ENCODE results near the gene MTAP. TPM values are rescaled to one million over a fixed set of nuclear protein-coding genes. Genes with fewer than 3 reads are reported as not detected.

The MTAP gene
- total RNA-seq, 1 experiment from 2014 or later: 326 TPM

GRCh38 chr9:21804791-21805190 lies 2.4 kb downstream of the MTAP start:
- no peaks in the 10 kb centered on the region for H3K9me3 ChIP-seq (ENCODE audit: control insufficient read depth in 1 of 2, insufficient read depth in 1 of 2, low read depth in 1 of 2, low read length in 2 of 2)
- ChIA-PET RAD21 (ENCODE audit: low non-redundant PET in 1 of 2, low total read pairs in 2 of 2, uncharacterized antibody in 2 of 2, unreplicated experiment in 2 of 2) (no interaction called here), POLR2A (interaction anchor here (1.0 kb wide), 1 partner anchor 245 kb away, joined by 3 read pairs; no protein-coding TSS in a partner anchor), CTCF (no interaction called here)
- peaks cover 90% of the 10 kb centered on the region for H3K79me2 ChIP-seq (ENCODE audit: insufficient read depth, low read length)
- H3K4me2 ChIP-seq (ENCODE audit: low read length): peak overlapping the region; percentile 88
- H3K27me3 ChIP-seq (ENCODE audit: insufficient read depth, low read length): no peaks in the 10 kb centered on the region
- peak overlapping the region; percentile 57 to 95 for H3K4me3 ChIP-seq (replicated peaks in 1 of 2; ENCODE audit: low read depth in 1 of 2, low read length in 2 of 2)
- intact Hi-C loops (cut with micrococcal nuclease): no loop called here
- peak overlapping the region; percentile 96 for H3K9ac ChIP-seq (ENCODE audit: low read length)
- no peak for TF ChIP-seq SIN3A (IDR thresholded peaks at IDR 0.05; ENCODE audit: low read depth)
- no peak for TF ChIP-seq YY1 (IDR thresholded peaks at IDR 0.05; ENCODE audit: extremely low read depth, insufficient replicate concordance, low read depth, low read length)
- TF ChIP-seq POLR2AphosphoS5 (IDR thresholded peaks at IDR 0.05; ENCODE audit: low read depth, low read length): peak; percentile 12; the same call in 1 of the 2 replicates
- peaks cover 35 to 47% of the 10 kb centered on the region in 2 experiments; a peak in 3 of 4 replicates for H3K36me3 ChIP-seq (ENCODE audit: control insufficient read depth in 1 of 2, insufficient read depth in 2 of 2, low read length in 2 of 2)
- no TSS peak for BruUV-seq (replicated peaks)
- no peaks in the 10 kb centered on the region for H3K9me2 ChIP-seq (ENCODE audit: insufficient read depth)
- DNase-seq (ENCODE audit: low read depth, low spot score) (no peak), ATAC-seq (no peak)
- peaks cover 44 to 59% of the 10 kb centered on the region in 2 experiments for H3K4me1 ChIP-seq (ENCODE audit: control insufficient read depth in 1 of 2, insufficient read depth in 2 of 2, low read length in 2 of 2)
- peak overlapping the region; percentile 98 for H3K27ac ChIP-seq (ENCODE audit: low read depth, low read length)
- H2AFZ ChIP-seq (ENCODE audit: low read depth, low read length, poor library complexity, severe bottlenecking): no peak overlapping the region
- peaks cover 30% of the 10 kb centered on the region; the same call in 1 of the 2 replicates for H4K20me1 ChIP-seq (ENCODE audit: insufficient read depth)

DNA sequence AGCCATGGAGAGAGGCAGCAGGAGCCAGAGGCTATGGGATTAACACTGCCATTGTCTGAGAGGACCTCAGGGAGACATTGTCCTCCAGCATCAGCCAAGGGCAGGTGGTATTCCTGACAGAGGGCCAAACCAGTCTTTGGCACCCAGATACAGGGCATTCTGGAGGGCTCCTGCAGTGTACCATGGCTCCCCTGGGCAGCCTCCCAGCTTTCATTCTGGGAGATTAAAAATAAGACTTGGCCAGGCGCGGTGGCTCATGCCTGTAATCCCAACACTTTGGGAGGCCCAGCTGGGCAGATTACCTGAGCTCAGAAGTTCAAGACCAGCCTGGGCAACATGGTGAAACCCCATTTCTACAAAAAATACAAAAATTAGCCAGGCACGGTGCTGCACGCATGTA lies 4.2 kb downstream of the MTAP start:
- ATAC-seq: no peak
- Histone ChIP-seq H3K4me3 (replicated peaks in 1 of 2; ENCODE audit: low read depth in 1 of 2, low read length in 2 of 2) (no peak overlapping the region), H3K9me3 (ENCODE audit: control insufficient read depth in 1 of 2, insufficient read depth in 1 of 2, low read depth in 1 of 2, low read length in 2 of 2) (no peaks in the 10 kb centered on the region), H2AFZ (ENCODE audit: low read depth, low read length, poor library complexity, severe bottlenecking) (no peak overlapping the region), H3K27me3 (ENCODE audit: insufficient read depth, low read length) (no peaks in the 10 kb centered on the region), H3K9ac (ENCODE audit: low read length) (no peak overlapping the region), H3K79me2 (ENCODE audit: insufficient read depth, low read length) (peaks cover 100% of the 10 kb centered on the region), H3K4me1 (ENCODE audit: control insufficient read depth in 1 of 2, insufficient read depth in 2 of 2, low read length in 2 of 2) (peaks cover 31 to 57% of the 10 kb centered on the region in 2 experiments), H3K4me2 (ENCODE audit: low read length) (no peak overlapping the region), H3K36me3 (ENCODE audit: control insufficient read depth in 1 of 2, insufficient read depth in 2 of 2, low read length in 2 of 2) (peaks cover 47 to 66% of the 10 kb centered on the region in 2 experiments; a peak in 3 of 4 replicates), H3K9me2 (ENCODE audit: insufficient read depth) (no peaks in the 10 kb centered on the region), H4K20me1 (ENCODE audit: insufficient read depth) (peaks cover 35% of the 10 kb centered on the region; the same call in 1 of the 2 replicates), H3K27ac (ENCODE audit: low read depth, low read length) (peak overlapping the region; percentile 98)
- no TSS peak for BruUV-seq (replicated peaks)
- no peak for DNase-seq (ENCODE audit: low read depth, low spot score)
- ChIA-PET CTCF (no interaction called here), POLR2A (interaction anchor here (1.3 kb wide), 1 partner anchor 227 kb away, joined by 3 read pairs; no protein-coding TSS in a partner anchor), RAD21 (ENCODE audit: low non-redundant PET in 1 of 2, low total read pairs in 2 of 2, uncharacterized antibody in 2 of 2, unreplicated experiment in 2 of 2) (no interaction called here)
- TF ChIP-seq EZH2 (IDR thresholded peaks at IDR 0.05) (no peak), POLR2AphosphoS5 (IDR thresholded peaks at IDR 0.05; ENCODE audit: low read depth, low read length) (no peak; the same call in 1 of the 2 replicates), MAX (IDR thresholded peaks at IDR 0.05) (no peak), CBX3 (IDR thresholded peaks at IDR 0.05; ENCODE audit: low read depth) (no peak), REST (IDR thresholded peaks at IDR 0.05; ENCODE audit: low read depth) (no peak), RAD21 (IDR thresholded peaks at IDR 0.05; ENCODE audit: low read depth) (no peak), SIN3A (IDR thresholded peaks at IDR 0.05; ENCODE audit: low read depth) (no peak), EZH2phosphoT487 (IDR thresholded peaks at IDR 0.05; ENCODE audit: borderline replicate concordance) (no peak), JUND (IDR thresholded peaks at IDR 0.05) (no peak), SP1 (IDR thresholded peaks at IDR 0.05; ENCODE audit: low read depth) (no peak), TCF7L2 (IDR thresholded peaks at IDR 0.05; ENCODE audit: borderline replicate concordance, extremely low read depth, insufficient read depth, insufficient read length) (no peak), POLR2A (IDR thresholded peaks at IDR 0.05; ENCODE audit: borderline replicate concordance, extremely low read depth, insufficient read depth, insufficient read length) (no peak), CEBPB (IDR thresholded peaks at IDR 0.05; ENCODE audit: low read depth) (no peak), SRF (IDR thresholded peaks at IDR 0.05; ENCODE audit: low read depth) (no peak), EGR1 (IDR thresholded peaks at IDR 0.05; ENCODE audit: low read depth) (no peak)
- intact Hi-C loops (cut with micrococcal nuclease): no loop called here

Data from HCT116 (cell line).